Measurements from ENCODE around the gene XYLT1.

- TF ChIP-seq SPI1 (IDR thresholded peaks at IDR 0.05; ENCODE audit: low read depth, low read length) (peak; percentile 96), POU2F2 (IDR thresholded peaks at IDR 0.05; ENCODE audit: low read depth, low read length) (peak; percentile 76), POLR2AphosphoS5 (IDR thresholded peaks at IDR 0.05; ENCODE audit: low read depth, low read length) (no peak), TAF1 (IDR thresholded peaks at IDR 0.05; ENCODE audit: low read depth, low read length) (no peak; the same call in 1 of the 2 replicates), POLR2A (IDR thresholded peaks at IDR 0.05; ENCODE audit: low read depth, low read length) (0 out of 2 replicates have a peak, but pooled peaks have one; percentile 38), PAX5 (IDR thresholded peaks at IDR 0.05; ENCODE audit: insufficient read depth, low read length, severe bottlenecking) (no peak)
Observed at GRCh38 chr16:17377360-17378324, 93.1 kb downstream of the XYLT1 start.
